ENCODE data around the gene TEX9. TPM values are rescaled to one million over a fixed set of nuclear protein-coding genes. Genes with fewer than 3 reads are reported as not detected.
"Not testable (repeated sequence)": the region's sequence is repeated elsewhere in the genome, so short reads cannot be mapped to it uniquely, and the experiment has no call there.

Gene TEX9
- total RNA-seq, 1 experiment from 2014 or later: 7.2 TPM

- no peak for DNase-seq
- Histone ChIP-seq H3K4me3 (ENCODE audit: insufficient read depth, low read depth, low read length) (no peak overlapping the region), H3K27me3 (ENCODE audit: control insufficient read depth, insufficient read depth, low read length) (no peaks in the 10 kb centered on the region), H3K36me3 (replicated peaks; ENCODE audit: control insufficient read depth, insufficient read depth, low read length) (no peaks in the 10 kb centered on the region)
These were observed 15.7 kb upstream of the TEX9 start for GRCh38 chr15:56349554-56349953.

DNA sequence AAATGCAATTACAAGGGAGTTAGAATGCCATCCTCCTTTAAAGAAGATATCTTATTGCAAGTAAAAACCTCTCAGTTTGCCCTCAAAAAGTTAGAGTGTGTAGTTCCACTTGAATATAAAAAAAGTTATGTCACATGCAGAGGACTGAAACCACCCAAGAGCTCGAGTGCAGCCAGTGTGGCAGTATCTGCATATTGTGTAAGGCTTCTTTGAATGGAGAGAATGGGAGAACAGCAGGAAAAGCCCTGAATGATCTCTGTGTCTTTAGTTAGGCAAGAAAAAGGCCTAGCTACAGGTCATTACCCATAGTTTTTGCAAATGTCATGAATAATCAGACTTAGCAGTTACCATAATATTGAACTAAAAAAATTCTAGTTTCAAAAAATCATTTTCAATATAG, 13.9 kb upstream of the TEX9 start:
- Histone ChIP-seq H3K36me3 (replicated peaks; ENCODE audit: control insufficient read depth, insufficient read depth, low read length) (no peaks in the 10 kb centered on the region), H3K27me3 (ENCODE audit: control insufficient read depth, insufficient read depth, low read length) (no peaks in the 10 kb centered on the region), H3K4me3 (ENCODE audit: insufficient read depth, low read depth, low read length) (no peak overlapping the region)
- peak; percentile 5 for DNase-seq

GRCh38 chr15:56351957-56352506, 13.2 kb upstream of the TEX9 start:
- DNase-seq: no peak
- H3K4me3 ChIP-seq (ENCODE audit: insufficient read depth, low read depth, low read length): no peak overlapping the region
- no peaks in the 10 kb centered on the region for H3K27me3 ChIP-seq (ENCODE audit: control insufficient read depth, insufficient read depth, low read length)
- H3K36me3 ChIP-seq (replicated peaks; ENCODE audit: control insufficient read depth, insufficient read depth, low read length): no peaks in the 10 kb centered on the region

GRCh38 chr15:56353119-56353518, 12.1 kb upstream of the TEX9 start:
- Histone ChIP-seq H3K4me3 (ENCODE audit: insufficient read depth, low read depth, low read length) (no peak overlapping the region), H3K27me3 (ENCODE audit: control insufficient read depth, insufficient read depth, low read length) (no peaks in the 10 kb centered on the region), H3K36me3 (replicated peaks; ENCODE audit: control insufficient read depth, insufficient read depth, low read length) (no peaks in the 10 kb centered on the region)
- DNase-seq: no peak

DNA sequence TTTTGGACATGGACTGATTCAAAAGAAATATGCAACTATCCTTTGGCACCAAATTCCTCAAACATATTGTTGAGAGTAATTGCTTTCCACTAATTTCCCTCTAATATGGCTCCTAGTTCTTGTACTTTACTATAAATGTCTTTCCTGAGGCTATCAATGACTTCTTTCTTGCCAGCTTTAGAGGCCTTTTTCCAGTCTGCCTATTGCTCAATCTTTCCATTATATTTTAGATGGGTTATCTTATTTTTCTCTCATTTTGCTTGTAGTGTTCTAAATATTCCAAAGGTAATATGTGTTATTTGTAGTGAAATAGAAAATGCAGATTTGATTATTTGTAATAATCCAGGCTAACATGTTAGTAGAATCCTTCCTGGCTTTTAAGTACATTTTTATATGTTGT, 11.5 kb upstream of the TEX9 start:
- no peaks in the 10 kb centered on the region for H3K27me3 ChIP-seq (ENCODE audit: control insufficient read depth, insufficient read depth, low read length)
- H3K36me3 ChIP-seq (replicated peaks; ENCODE audit: control insufficient read depth, insufficient read depth, low read length): no peaks in the 10 kb centered on the region
- DNase-seq: no peak
- no peak overlapping the region for H3K4me3 ChIP-seq (ENCODE audit: insufficient read depth, low read depth, low read length)

- Histone ChIP-seq H3K4me3 (ENCODE audit: insufficient read depth, low read depth, low read length) (no peak overlapping the region), H3K36me3 (replicated peaks; ENCODE audit: control insufficient read depth, insufficient read depth, low read length) (no peaks in the 10 kb centered on the region), H3K27me3 (ENCODE audit: control insufficient read depth, insufficient read depth, low read length) (no peaks in the 10 kb centered on the region)
- DNase-seq: no peak
These were observed 8.6 kb upstream of the TEX9 start for GRCh38 chr15:56356616-56357015.

GRCh38 chr15:56358604-56359003, 6.6 kb upstream of the TEX9 start:
- no peaks in the 10 kb centered on the region for H3K36me3 ChIP-seq (replicated peaks; ENCODE audit: control insufficient read depth, insufficient read depth, low read length)
- no peak for DNase-seq
- H3K27me3 ChIP-seq (ENCODE audit: control insufficient read depth, insufficient read depth, low read length): no peaks in the 10 kb centered on the region
- H3K4me3 ChIP-seq (ENCODE audit: insufficient read depth, low read depth, low read length): no peak overlapping the region

DNA sequence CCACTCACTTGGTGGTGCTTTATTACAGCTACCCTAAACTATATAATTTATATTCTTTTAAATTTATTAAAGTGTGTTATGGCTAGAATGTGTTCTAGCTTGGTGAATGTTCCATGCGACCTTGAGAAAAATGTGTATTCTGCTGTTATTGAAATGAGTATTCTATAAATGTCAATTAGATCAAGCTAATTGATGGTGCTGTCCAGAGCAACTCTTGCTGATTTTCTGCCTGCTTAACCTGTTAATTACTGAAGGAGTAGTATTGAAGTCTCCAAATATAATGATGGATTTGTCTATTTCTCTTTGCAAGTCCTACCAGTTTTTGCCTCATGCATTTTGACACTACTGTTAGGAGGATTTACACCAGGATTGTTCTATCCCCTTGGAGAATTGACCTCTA, 3.2 kb upstream of the TEX9 start:
- H3K27me3 ChIP-seq (ENCODE audit: control insufficient read depth, insufficient read depth, low read length): no peaks in the 10 kb centered on the region
- H3K36me3 ChIP-seq (replicated peaks; ENCODE audit: control insufficient read depth, insufficient read depth, low read length): no peaks in the 10 kb centered on the region
- H3K4me3 ChIP-seq (ENCODE audit: insufficient read depth, low read depth, low read length): no peak overlapping the region
- DNase-seq: no peak

DNA sequence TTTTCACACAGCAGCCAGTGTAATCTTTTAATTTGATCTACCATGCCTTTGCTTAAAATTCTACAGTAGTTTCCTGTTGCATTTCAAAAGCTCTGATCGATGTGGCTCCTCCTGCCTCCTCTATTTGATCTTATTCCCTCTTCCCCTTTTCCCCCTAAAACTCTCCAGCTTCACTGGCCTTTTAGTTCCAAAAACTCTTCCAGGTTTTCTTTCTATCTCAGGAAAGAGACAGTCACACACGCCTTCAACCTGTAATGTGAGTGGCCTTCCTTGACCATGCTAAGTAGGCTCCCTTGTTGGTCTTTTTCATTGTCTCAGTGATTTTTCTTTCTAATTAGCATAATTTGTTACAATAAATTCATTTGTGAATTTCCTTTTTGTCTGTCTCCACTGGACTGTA, 985 bp downstream of the TEX9 start:
- Histone ChIP-seq H3K4me3 (ENCODE audit: insufficient read depth, low read depth, low read length) (peak overlapping the region; percentile 68), H3K36me3 (replicated peaks; ENCODE audit: control insufficient read depth, insufficient read depth, low read length) (no peaks in the 10 kb centered on the region), H3K27me3 (ENCODE audit: control insufficient read depth, insufficient read depth, low read length) (no peaks in the 10 kb centered on the region)
- DNase-seq: peak; percentile 5

- Histone ChIP-seq H3K36me3 (replicated peaks; ENCODE audit: control insufficient read depth, insufficient read depth, low read length) (no peaks in the 10 kb centered on the region), H3K4me3 (ENCODE audit: insufficient read depth, low read depth, low read length) (no peak overlapping the region), H3K27me3 (ENCODE audit: control insufficient read depth, insufficient read depth, low read length) (no peaks in the 10 kb centered on the region)
- DNase-seq: no peak
These were observed 1.9 kb downstream of the TEX9 start for GRCh38 chr15:56367156-56367555.

GRCh38 chr15:56369234-56369633, 4.0 kb downstream of the TEX9 start:
- Histone ChIP-seq H3K4me3 (ENCODE audit: insufficient read depth, low read depth, low read length) (no peak overlapping the region), H3K27me3 (ENCODE audit: control insufficient read depth, insufficient read depth, low read length) (no peaks in the 10 kb centered on the region), H3K36me3 (replicated peaks; ENCODE audit: control insufficient read depth, insufficient read depth, low read length) (no peaks in the 10 kb centered on the region)
- no peak for DNase-seq

- H3K36me3 ChIP-seq (replicated peaks; ENCODE audit: control insufficient read depth, insufficient read depth, low read length): no peaks in the 10 kb centered on the region
- DNase-seq: no peak
- H3K4me3 ChIP-seq (ENCODE audit: insufficient read depth, low read depth, low read length): no peak overlapping the region
- no peaks in the 10 kb centered on the region for H3K27me3 ChIP-seq (ENCODE audit: control insufficient read depth, insufficient read depth, low read length)
These were observed 6.4 kb downstream of the TEX9 start for GRCh38 chr15:56371495-56372147.

GRCh38 chr15:56374693-56375092, 9.5 kb downstream of the TEX9 start:
- not testable (repeated sequence) for H3K4me3 ChIP-seq (ENCODE audit: insufficient read depth, low read depth, low read length); H3K36me3 ChIP-seq (replicated peaks; ENCODE audit: control insufficient read depth, insufficient read depth, low read length)

DNA sequence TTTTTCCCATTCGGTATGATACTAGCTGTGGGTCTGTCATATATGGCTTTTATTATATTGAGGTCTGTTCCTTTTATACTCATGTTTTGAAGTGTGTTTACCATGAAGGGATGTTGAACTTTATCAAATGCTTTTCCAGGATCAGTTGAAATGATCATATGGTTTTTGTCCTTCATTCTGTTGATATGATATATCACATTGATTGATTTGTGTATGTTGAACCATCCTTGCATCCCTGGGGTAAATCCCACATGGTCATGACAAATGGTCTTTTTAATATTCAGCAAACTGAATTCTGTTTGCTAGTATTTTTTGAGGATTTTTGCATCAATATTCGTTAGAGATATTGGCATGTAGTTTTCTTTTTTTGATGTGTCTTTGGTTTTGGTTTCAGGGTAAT, 12.6 kb downstream of the TEX9 start:
- not testable (repeated sequence) for DNase-seq; H3K27me3 ChIP-seq (ENCODE audit: control insufficient read depth, insufficient read depth, low read length); H3K4me3 ChIP-seq (ENCODE audit: insufficient read depth, low read depth, low read length); H3K36me3 ChIP-seq (replicated peaks; ENCODE audit: control insufficient read depth, insufficient read depth, low read length)

More at GRCh38 chr15:56374693-56375092, 9.5 kb downstream of the TEX9 start:
- DNase-seq; H3K27me3 ChIP-seq (ENCODE audit: control insufficient read depth, insufficient read depth, low read length): not testable (repeated sequence)

GRCh38 chr15:56383010-56383409, 17.8 kb downstream of the TEX9 start:
- Histone ChIP-seq H3K36me3 (replicated peaks; ENCODE audit: control insufficient read depth, insufficient read depth, low read length) (no peaks in the 10 kb centered on the region), H3K4me3 (ENCODE audit: insufficient read depth, low read depth, low read length) (no peak overlapping the region), H3K27me3 (ENCODE audit: control insufficient read depth, insufficient read depth, low read length) (no peaks in the 10 kb centered on the region)
- no peak for DNase-seq

DNA sequence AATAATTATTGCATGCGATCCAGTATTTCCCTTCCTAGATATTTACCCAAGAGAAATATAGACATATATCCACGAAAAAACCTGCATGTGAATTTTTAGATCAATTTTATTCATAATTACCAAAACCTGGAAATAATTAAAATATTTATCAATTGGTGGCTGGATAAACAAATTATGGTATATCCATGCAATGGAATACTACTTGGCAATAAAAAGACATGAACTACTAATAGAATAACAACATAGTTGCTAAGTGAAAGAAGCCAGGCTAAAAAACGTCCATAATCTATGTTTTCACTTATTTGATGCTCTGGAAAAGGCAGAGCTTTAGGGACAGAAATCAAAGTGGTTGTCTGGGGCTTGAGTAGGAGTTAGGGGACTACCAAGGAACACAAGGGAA, 20.7 kb downstream of the TEX9 start:
- Histone ChIP-seq H3K4me3 (ENCODE audit: insufficient read depth, low read depth, low read length) (no peak overlapping the region), H3K27me3 (ENCODE audit: control insufficient read depth, insufficient read depth, low read length) (no peaks in the 10 kb centered on the region), H3K36me3 (replicated peaks; ENCODE audit: control insufficient read depth, insufficient read depth, low read length) (no peaks in the 10 kb centered on the region)
- no peak for DNase-seq
